NT2/D1 (cell line): ENCODE results near the gene HLA-DMB.

ENCODE experiments used
- DNase-seq: peaks from one replicate; pipeline ENCODE4 v3.0.0-alpha.2; 2011; ENCODE audit warnings: low read depth, low spot score
- H3K27me3 ChIP-seq: 2 replicates; pipeline ENCODE4 v1.6.0; 2011; ENCODE audit warnings: mild to moderate bottlenecking; ENCODE audit not compliant: insufficient read length, insufficient read depth
- H3K36me3 ChIP-seq: 2 replicates; pipeline ENCODE4 v1.6.1; 2011; ENCODE audit warnings: mild to moderate bottlenecking, low read length, mixed read lengths; ENCODE audit not compliant: insufficient read depth, insufficient read length
- H3K4me1 ChIP-seq: 2 replicates; pipeline ENCODE4 v1.5.1; 2011; ENCODE audit not compliant: insufficient read depth, insufficient read length
- H3K4me3 ChIP-seq: 2 replicates; pipeline ENCODE4 v1.5.1; 2011; ENCODE audit warnings: low read depth; ENCODE audit not compliant: insufficient read length
- H3K9ac ChIP-seq: 2 replicates; pipeline ENCODE4 v1.6.0; 2011; ENCODE audit warnings: low read depth; ENCODE audit not compliant: insufficient read length
- H3K9me3 ChIP-seq: 2 replicates; pipeline ENCODE4 v1.5.1; 2011; ENCODE audit warnings: mild to moderate bottlenecking, low read length; ENCODE audit not compliant: insufficient read depth
- SUZ12 ChIP-seq: IDR thresholded peaks from 2 replicates; pipeline ENCODE4 v1.6.1; 2011; ENCODE audit not compliant: insufficient read length, insufficient read depth; ENCODE audit errors: extremely low read depth
- YY1 ChIP-seq: IDR thresholded peaks from 2 replicates; pipeline ENCODE4 v1.6.1; 2011; ENCODE audit not compliant: insufficient read length, insufficient read depth
- ZNF274 ChIP-seq: IDR thresholded peaks from 2 replicates; pipeline ENCODE4 v1.6.1; 2011; ENCODE audit warnings: mild to moderate bottlenecking, low read depth, low read length

HLA-DMB gene

GRCh38 chr6:32982084-32982701 lies 41.4 kb upstream of the HLA-DMB start:
- no peak overlapping the region for H3K4me3 ChIP-seq
- TF ChIP-seq SUZ12 (no peak), YY1 (no peak), ZNF274 (no peak)
- H3K36me3 ChIP-seq = peaks cover 47% of the 10 kb centered on the region
- no peak overlapping the region for H3K9ac ChIP-seq
- H3K27me3 ChIP-seq = no peaks in the 10 kb centered on the region
- no peak for DNase-seq
- H3K9me3 ChIP-seq = no peaks in the 10 kb centered on the region
- H3K4me1 ChIP-seq = no peaks in the 10 kb centered on the region

GRCh38 chr6:32980488-32981038 lies 39.7 kb upstream of the HLA-DMB start:
- H3K9ac ChIP-seq = no peak overlapping the region
- peaks cover 2% of the 10 kb centered on the region for H3K4me1 ChIP-seq
- no peak for DNase-seq
- no peaks in the 10 kb centered on the region for H3K9me3 ChIP-seq
- TF ChIP-seq SUZ12 (no peak), ZNF274 (no peak), YY1 (no peak)
- H3K27me3 ChIP-seq = no peaks in the 10 kb centered on the region
- no peak overlapping the region for H3K4me3 ChIP-seq
- peaks cover 63% of the 10 kb centered on the region for H3K36me3 ChIP-seq

GRCh38 chr6:32979720-32980487 lies 39.1 kb upstream of the HLA-DMB start:
- peaks cover 70% of the 10 kb centered on the region for H3K36me3 ChIP-seq

GRCh38 chr6:32977953-32978324 lies 37.1 kb upstream of the HLA-DMB start:
- no peaks in the 10 kb centered on the region for H3K27me3 ChIP-seq
- H3K9me3 ChIP-seq = no peaks in the 10 kb centered on the region
- no peak for DNase-seq
- H3K9ac ChIP-seq = no peak overlapping the region
- H3K4me1 ChIP-seq = peaks cover 2% of the 10 kb centered on the region
- TF ChIP-seq SUZ12 (no peak), ZNF274 (no peak)
- no peak overlapping the region for H3K4me3 ChIP-seq
- H3K36me3 ChIP-seq = peaks cover 90% of the 10 kb centered on the region

More at GRCh38 chr6:32979720-32980487, 39.1 kb upstream of the HLA-DMB start:
- Histone ChIP-seq H3K9me3 (no peaks in the 10 kb centered on the region), H3K4me1 (peaks cover 2% of the 10 kb centered on the region), H3K27me3 (no peaks in the 10 kb centered on the region), H3K4me3 (no peak overlapping the region), H3K9ac (no peak overlapping the region)
- TF ChIP-seq YY1 = no peak
- no peak for TF ChIP-seq ZNF274
- no peak for TF ChIP-seq SUZ12
- no peak for DNase-seq

- Histone ChIP-seq H3K36me3 (peaks cover 95% of the 10 kb centered on the region), H3K4me1 (peaks cover 2% of the 10 kb centered on the region), H3K9me3 (no peaks in the 10 kb centered on the region), H3K9ac (no peak overlapping the region), H3K4me3 (no peak overlapping the region), H3K27me3 (no peaks in the 10 kb centered on the region)
- TF ChIP-seq ZNF274 = no peak
- no peak for TF ChIP-seq YY1
- no peak for TF ChIP-seq SUZ12
- DNase-seq = no peak
These were observed 36.6 kb upstream of the HLA-DMB start for GRCh38 chr6:32977272-32977952.

GRCh38 chr6:32976334-32977069 lies 35.7 kb upstream of the HLA-DMB start:
- H3K4me3 ChIP-seq = no peak overlapping the region
- peaks cover 2% of the 10 kb centered on the region for H3K4me1 ChIP-seq
- no peaks in the 10 kb centered on the region for H3K27me3 ChIP-seq
- H3K9ac ChIP-seq = no peak overlapping the region
- H3K9me3 ChIP-seq = no peaks in the 10 kb centered on the region
- peaks cover 92% of the 10 kb centered on the region for H3K36me3 ChIP-seq
- DNase-seq = no peak
- no peak for TF ChIP-seq YY1
- no peak for TF ChIP-seq ZNF274
- TF ChIP-seq SUZ12 = no peak

GRCh38 chr6:32975886-32976285 lies 35.1 kb upstream of the HLA-DMB start:
- Histone ChIP-seq H3K36me3 (peaks cover 92% of the 10 kb centered on the region), H3K4me3 (no peak overlapping the region), H3K27me3 (no peaks in the 10 kb centered on the region), H3K9ac (no peak overlapping the region), H3K9me3 (no peaks in the 10 kb centered on the region), H3K4me1 (peaks cover 2% of the 10 kb centered on the region)
- DNase-seq = no peak
- TF ChIP-seq ZNF274 = no peak
